Measurements from ENCODE around the gene ZMYM5. TPM values are rescaled to one million over a fixed set of nuclear protein-coding genes. Genes with fewer than 3 reads are reported as not detected.
"Not testable (repeated sequence)": the region's sequence is repeated elsewhere in the genome, so short reads cannot be mapped to it uniquely, and the experiment has no call there.

ZMYM5 gene
- polyA plus RNA-seq, 1 experiment = 15.3 TPM

- DNase-seq (ENCODE audit: low read depth, low spot score) = no peak
- ChIA-PET CTCF (no interaction called here), POLR2A (no interaction called here)
- H3K27me3 ChIP-seq (ENCODE audit: control insufficient read depth, insufficient read depth, low read length) = no peaks in the 10 kb centered on the region
- H3K27ac ChIP-seq (ENCODE audit: low read depth, low read length) = no peak overlapping the region
- TF ChIP-seq, protein P1, sequence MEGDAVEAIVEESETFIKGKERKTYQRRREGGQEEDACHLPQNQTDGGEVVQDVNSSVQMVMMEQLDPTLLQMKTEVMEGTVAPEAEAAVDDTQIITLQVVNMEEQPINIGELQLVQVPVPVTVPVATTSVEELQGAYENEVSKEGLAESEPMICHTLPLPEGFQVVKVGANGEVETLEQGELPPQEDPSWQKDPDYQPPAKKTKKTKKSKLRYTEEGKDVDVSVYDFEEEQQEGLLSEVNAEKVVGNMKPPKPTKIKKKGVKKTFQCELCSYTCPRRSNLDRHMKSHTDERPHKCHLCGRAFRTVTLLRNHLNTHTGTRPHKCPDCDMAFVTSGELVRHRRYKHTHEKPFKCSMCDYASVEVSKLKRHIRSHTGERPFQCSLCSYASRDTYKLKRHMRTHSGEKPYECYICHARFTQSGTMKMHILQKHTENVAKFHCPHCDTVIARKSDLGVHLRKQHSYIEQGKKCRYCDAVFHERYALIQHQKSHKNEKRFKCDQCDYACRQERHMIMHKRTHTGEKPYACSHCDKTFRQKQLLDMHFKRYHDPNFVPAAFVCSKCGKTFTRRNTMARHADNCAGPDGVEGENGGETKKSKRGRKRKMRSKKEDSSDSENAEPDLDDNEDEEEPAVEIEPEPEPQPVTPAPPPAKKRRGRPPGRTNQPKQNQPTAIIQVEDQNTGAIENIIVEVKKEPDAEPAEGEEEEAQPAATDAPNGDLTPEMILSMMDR (IDR thresholded peaks at IDR 0.05; ENCODE audit: low read depth, low read length) = no peak
- peaks cover 6% of the 10 kb centered on the region; the same call in 1 of the 2 replicates for H3K9me3 ChIP-seq (ENCODE audit: control insufficient read depth, insufficient read depth, low read length)
- no peak overlapping the region for H3K4me3 ChIP-seq (ENCODE audit: low read depth, low read length)
Measured at GRCh38 chr13:19822673-19823072, 40.8 kb downstream of the ZMYM5 start.

- Histone ChIP-seq H3K9me3 (ENCODE audit: control insufficient read depth, insufficient read depth, low read length) (peaks cover 6% of the 10 kb centered on the region; the same call in 1 of the 2 replicates), H3K27ac (ENCODE audit: low read depth, low read length) (no peak overlapping the region), H3K27me3 (ENCODE audit: control insufficient read depth, insufficient read depth, low read length) (no peaks in the 10 kb centered on the region), H3K4me3 (ENCODE audit: low read depth, low read length) (no peak overlapping the region)
- POLR2A ChIA-PET = interaction anchor here (0.6 kb wide), 1 partner anchor 23 kb away, joined by 3 read pairs; no protein-coding TSS in a partner anchor
- CTCF ChIA-PET = interaction anchor here (0.6 to 1.2 kb wide), 2 partner anchors 8 to 18 kb away, joined by 5 to 9 read pairs; no protein-coding TSS in a partner anchor
- DNase-seq (ENCODE audit: low read depth, low spot score) = no peak
- TF ChIP-seq, protein P1 (IDR thresholded peaks at IDR 0.05; ENCODE audit: low read depth, low read length) = peak; percentile 28; the same call in 1 of the 2 replicates
Measured at GRCh38 chr13:19818223-19818842, 45.1 kb downstream of the ZMYM5 start.

- no peak for DNase-seq (ENCODE audit: low read depth, low spot score)
- Histone ChIP-seq H3K27me3 (ENCODE audit: control insufficient read depth, insufficient read depth, low read length) (no peaks in the 10 kb centered on the region), H3K27ac (ENCODE audit: low read depth, low read length) (no peak overlapping the region), H3K4me3 (ENCODE audit: low read depth, low read length) (no peak overlapping the region), H3K9me3 (ENCODE audit: control insufficient read depth, insufficient read depth, low read length) (peaks cover 6% of the 10 kb centered on the region; the same call in 1 of the 2 replicates)
- TF ChIP-seq, protein P1 (IDR thresholded peaks at IDR 0.05; ENCODE audit: low read depth, low read length) = no peak
- ChIA-PET POLR2A (interaction anchor here (0.6 kb wide), 1 partner anchor 24 kb away, joined by 3 read pairs; no protein-coding TSS in a partner anchor), CTCF (interaction anchor here (0.6 to 1.2 kb wide), 2 partner anchors 9 to 18 kb away, joined by 5 to 9 read pairs; no protein-coding TSS in a partner anchor)
Measured at GRCh38 chr13:19817510-19818158, 45.8 kb downstream of the ZMYM5 start.

- no peak overlapping the region for H3K27ac ChIP-seq (ENCODE audit: low read depth, low read length)
- H3K9me3 ChIP-seq (ENCODE audit: control insufficient read depth, insufficient read depth, low read length) = peaks cover 6% of the 10 kb centered on the region; the same call in 1 of the 2 replicates
- no peak for DNase-seq (ENCODE audit: low read depth, low spot score)
- CTCF ChIA-PET = interaction anchor here (1.2 kb wide), 1 partner anchor 19 kb away, joined by 9 read pairs; no protein-coding TSS in a partner anchor
- no peaks in the 10 kb centered on the region for H3K27me3 ChIP-seq (ENCODE audit: control insufficient read depth, insufficient read depth, low read length)
- no peak overlapping the region for H3K4me3 ChIP-seq (ENCODE audit: low read depth, low read length)
- TF ChIP-seq, protein P1 (IDR thresholded peaks at IDR 0.05; ENCODE audit: low read depth, low read length) = no peak
- POLR2A ChIA-PET = interaction anchor here (0.6 to 1.0 kb wide), 2 partner anchors 28 to 96 kb away, joined by 3 to 4 read pairs; no protein-coding TSS in a partner anchor
Measured at GRCh38 chr13:19817106-19817505, 46.3 kb downstream of the ZMYM5 start.

- H3K27ac ChIP-seq (ENCODE audit: low read depth, low read length); DNase-seq (ENCODE audit: low read depth, low spot score); CTCF ChIA-PET; H3K9me3 ChIP-seq (ENCODE audit: control insufficient read depth, insufficient read depth, low read length); H3K27me3 ChIP-seq (ENCODE audit: control insufficient read depth, insufficient read depth, low read length); POLR2A ChIA-PET; H3K4me3 ChIP-seq (ENCODE audit: low read depth, low read length): not testable (repeated sequence)
Measured at GRCh38 chr13:19815842-19816241, 47.6 kb downstream of the ZMYM5 start.
